Sciatic nerve (tissue), 2 donors: ENCODE results near the gene CARD9. TPM values are rescaled to one million over a fixed set of nuclear protein-coding genes. Genes with fewer than 3 reads are reported as not detected.

Experiments
- ATAC-seq: fragments of 200-7000 bp; cut with Tn5 transposase; one replicate; pipeline ENCODE4 v1.9.1; 2020; ENCODE audit warnings: mild to moderate bottlenecking, moderate library complexity
- DNase-seq: peaks from one replicate; pipeline ENCODE4 v3.0.0-alpha.2; 2020; ENCODE audit warnings: low spot score
- intact Hi-C: fragments of 100-400 bp; cut with DNase I; formaldehyde crosslinking; loops from one replicate; pipeline ENCODE4 v1.14.2; 2022
- total RNA-seq: library from RNA; stranded (reverse); fragmentation: NEBNext Ultra II Directional; extraction: Animal tissue kit (Norgen Biotek cat#: 25700); gene quantifications from one replicate; pipeline ENCODE4 v1.2.1, GENCODE V29; 2021
- donor health status: DM: no; HTN: no; CAD: no.
- donor health status: DM: no; HTN: no; CAD: no.

The CARD9 gene
- total RNA-seq, 1 donor from 2014 or later: 4.0 TPM

DNA sequence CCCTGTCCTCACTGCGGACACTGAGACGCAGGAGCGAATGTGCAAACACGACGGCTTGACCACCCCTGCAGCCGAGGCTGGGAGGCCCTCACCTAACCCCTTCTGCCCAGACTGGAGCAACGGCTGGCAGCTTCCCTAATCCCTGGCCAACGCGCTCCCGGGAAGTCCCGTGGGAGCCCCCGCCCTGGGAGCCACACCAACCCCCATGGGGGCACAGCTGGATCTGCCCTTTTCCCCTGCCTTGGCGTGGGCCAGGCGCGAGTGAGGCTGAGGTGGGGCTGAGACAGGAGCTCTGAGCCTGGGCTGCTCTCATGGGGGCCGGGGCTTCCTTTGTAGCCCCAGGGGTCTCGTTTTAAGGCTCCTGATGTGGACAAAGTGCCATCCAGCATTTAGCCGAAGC is 5.3 kb downstream of the CARD9 start:
- ATAC-seq (no peak), DNase-seq (no peak)
- intact Hi-C loops: no loop called here

DNA sequence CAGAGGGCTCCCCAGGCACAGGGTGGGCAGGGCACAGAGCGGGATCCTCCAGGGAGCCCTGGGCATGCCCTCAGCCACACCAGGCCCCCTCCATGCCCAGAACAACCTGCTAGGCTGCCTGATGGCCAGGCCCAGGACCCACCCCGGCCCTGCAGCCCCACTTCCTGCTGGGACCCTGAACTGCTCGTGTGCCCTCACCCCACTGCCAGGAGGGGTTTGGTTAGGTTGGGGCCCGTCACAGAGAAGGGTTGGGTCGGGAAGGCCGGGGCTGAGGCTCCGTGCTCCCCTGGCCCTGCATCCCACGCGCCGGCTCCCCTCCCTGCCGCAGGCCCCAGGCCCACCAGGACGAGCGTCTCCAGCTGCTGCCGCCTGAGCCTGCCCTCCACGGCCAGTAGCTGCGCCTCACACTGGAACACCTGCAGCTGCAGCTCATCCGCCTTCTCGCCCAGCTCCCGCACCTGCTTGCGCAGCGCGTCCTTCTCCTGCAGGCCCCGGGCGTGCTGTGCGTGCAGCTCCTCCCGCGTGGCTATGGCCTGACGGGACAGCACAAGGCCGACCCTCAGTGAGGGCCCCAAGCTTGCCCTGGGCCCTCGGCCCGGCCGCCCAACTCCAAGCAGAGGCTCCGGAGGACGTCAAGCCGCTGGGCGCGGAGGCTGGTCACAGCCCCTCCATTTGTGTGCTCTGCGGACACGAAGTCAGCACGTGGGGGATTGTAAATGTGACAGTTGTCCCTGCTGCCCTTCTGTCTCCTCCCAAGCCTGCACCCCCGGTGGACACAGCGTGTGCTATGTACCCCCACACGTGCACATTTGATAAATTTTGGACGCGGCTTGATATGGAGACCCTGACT is 5.9 kb downstream of the CARD9 start:
- ATAC-seq: no peak
- intact Hi-C loops: loop anchor here (2.0 kb wide), 1 partner anchor 53 kb away; no protein-coding TSS in a partner anchor

DNA sequence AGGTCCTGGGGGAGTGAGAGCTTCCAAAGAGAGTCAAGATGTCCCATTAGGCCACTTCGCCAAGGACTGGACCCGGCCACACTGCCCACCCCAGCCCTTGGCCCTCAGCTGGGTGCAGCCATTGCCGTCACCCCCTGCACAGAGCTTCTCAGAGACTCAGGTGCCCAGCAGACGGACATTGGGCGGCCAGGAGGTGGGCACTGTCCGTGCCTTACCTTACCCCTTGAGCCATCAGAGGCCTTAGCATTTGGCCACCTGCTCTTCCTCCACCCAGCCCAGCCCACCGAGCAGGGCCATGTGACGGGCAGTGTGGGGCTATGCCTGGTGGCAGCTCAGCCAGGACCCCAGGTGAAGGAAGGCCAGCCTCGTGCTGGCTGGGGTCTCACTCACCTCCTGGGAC is 6.6 kb downstream of the CARD9 start:
- ATAC-seq (no peak), DNase-seq (no peak)
- intact Hi-C loops: loop anchor here (2.0 kb wide), 1 partner anchor 52 kb away; no protein-coding TSS in a partner anchor

More for the DNA sequence above, 5.9 kb downstream of the CARD9 start:
- no peak for DNase-seq

DNA sequence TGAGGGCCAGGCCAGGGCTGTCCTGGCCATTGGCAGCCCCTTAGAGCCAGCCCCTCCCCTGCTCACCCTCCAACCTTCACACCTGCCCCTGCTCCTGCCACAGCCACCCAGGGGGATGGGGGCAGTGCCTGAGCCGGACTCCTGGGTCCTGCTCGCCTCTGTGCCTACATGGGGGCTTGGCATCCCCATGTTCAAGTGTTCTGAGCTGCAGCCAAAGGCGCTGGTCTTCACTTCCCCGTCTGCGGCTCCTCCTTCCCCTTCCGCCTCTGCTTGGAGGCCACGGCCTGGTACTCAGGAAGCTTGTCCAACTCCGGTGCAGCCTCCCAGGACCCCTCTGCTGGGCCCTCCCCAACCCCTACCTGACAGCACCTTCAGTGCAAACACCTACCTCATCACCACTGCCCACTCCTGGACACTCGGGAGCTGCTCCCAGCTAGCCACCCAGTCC is 7.7 kb downstream of the CARD9 start:
- DNase-seq (no peak), ATAC-seq (no peak)
- intact Hi-C loops: loop anchor here (2.0 kb wide), 1 partner anchor 51 kb away; no protein-coding TSS in a partner anchor

DNA sequence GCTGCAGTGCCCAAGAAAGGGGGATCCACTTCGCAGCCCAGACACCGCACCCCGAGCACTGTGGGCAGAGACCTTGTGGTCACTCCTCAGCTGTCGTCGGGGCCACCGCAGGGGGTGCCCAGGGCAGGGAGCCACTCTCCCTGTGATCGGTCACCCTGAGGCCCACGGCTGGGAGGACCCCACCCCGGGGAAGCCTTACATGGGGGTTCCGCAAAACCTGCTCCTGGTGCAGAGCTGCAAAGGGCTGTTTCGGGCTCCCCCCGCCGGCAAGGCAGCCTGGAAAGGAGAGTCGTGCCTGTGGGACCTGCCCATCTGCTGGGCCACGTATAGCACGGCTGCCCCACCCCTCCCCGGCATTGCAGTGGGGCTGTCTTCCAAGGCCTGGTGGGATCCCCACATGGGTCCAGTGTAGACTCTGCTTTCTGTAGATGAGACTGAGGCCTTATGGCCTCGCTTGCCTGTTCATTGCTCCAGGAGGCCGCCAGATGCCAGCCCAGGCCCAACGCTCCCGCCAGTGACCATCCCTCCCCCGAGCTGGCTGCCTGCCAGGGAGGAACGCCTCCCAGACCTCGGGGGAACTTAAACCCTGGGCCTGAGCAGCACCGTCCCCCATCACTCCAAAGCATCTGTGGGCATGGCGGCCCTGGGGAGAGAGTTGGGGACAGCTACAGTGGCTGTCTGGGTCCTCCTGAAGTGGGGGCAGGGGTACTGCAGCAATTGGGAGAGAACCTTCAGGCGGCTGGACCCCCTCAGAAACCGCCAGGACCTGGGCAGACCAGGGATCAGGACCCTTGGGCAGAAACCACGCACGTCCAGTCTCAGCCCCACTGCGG is 8.3 kb downstream of the CARD9 start:
- intact Hi-C loops: no loop called here
- DNase-seq (no peak), ATAC-seq (no peak)

DNA sequence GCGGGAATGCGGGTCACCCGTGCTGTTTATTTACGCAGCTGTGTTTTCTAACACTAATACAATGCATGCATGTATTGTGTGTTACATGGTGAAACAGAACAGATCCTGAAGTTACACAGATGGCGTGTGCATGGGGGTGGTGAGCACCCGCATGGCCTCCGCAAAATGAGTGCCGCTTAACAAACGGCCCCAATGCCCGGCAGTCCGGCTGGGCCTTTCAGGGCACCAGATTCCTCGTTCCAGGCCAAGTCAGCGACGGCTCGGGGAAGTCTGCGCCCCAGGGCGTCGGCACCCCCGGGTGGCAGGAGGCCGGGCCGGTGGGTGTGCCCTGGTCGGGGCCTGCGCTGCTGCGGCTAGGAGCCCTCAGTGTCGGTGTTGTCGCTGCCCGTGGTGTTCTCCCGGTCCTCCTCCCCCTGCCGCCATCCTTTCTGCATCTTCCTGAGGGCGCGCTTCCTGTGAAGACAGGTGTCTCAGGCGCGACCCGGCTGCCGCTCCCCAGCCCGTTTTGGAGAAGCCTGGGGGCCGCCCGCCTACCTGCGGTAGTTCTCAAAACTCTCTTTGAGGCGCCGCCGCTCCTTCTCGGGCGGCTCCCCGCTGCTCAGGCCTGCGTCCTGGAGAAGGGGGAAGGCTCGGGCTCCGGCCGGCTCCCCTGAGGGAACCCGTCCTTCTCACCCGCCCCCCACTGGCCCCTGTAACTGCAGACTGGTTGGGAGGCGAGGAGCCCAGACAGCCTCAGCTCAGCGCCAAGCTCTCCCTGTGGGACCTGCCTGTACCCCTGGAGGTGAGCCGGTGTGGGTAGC is 9.3 kb downstream of the CARD9 start:
- no peak for ATAC-seq
- intact Hi-C loops: no loop called here
- no peak for DNase-seq

DNA sequence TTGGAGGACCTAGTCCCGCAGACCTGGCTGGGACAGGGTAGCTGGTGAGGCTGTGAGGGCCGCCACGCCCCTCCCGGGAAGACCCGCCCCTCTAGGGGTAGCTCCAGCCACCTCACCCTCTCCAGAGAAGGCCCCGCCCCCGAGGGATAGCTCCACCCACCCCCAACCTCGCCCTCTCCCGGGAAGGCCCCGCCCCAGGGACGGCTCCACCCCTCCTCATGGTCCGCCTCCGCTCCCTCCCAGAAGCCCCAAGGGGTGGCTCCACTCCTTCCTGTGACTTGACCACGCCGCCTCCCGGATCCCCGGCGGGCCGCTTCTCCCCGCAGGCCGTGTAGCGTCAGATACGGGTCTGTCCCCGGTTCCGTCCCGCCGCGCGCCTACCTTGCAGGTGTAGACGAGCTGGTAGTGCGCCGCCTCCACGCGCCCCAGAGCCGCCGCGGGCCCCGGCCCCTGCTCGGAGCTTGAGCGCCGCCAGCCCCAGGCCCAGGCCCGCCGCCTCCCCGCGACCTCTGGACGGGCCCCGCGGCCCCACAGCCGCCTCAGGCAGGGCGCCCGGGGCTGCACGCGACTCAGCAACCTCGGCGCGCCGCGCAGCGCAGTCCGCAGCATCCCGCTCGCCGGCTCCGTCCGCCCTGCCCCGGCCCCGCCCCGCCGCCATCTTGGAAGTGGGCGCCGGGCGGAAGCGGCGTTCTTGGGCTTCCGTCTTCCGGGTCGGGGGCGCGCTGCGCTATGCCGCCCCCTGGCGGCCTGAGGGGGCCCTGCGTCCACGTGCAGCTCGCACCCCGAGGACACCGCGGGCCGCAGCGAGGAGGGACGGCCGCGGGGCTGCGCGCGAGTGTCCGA is 10.1 kb downstream of the CARD9 start, which contains the start of gene DNLZ:
DNLZ (minus strand) TSS at position 639 of the 843 bp plus-strand sequence; CDS start at position 609, 30 bp downstream.
- peak; percentile 95 for ATAC-seq
- peak; percentile 99 for DNase-seq
- intact Hi-C loops: no loop called here

DNA sequence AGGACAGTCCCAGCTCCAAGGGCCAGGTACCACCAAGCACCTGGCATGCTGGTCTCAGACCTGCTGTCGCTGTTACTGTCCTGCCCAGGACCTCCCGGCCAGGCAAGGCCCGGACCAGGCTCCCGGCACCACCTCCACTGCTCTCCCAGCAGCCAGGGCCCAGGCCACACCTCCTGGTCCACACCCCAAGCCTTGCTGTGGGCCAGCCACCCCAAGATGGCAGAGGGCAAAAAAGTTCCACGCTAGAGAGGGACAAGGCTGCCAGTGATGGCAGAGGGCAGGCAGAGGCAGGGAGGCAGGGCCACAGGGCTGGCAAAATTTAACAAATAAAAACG is 11.1 kb downstream of the CARD9 start:
- ATAC-seq: peak; percentile 8
- intact Hi-C loops: no loop called here
- DNase-seq: no peak

DNA sequence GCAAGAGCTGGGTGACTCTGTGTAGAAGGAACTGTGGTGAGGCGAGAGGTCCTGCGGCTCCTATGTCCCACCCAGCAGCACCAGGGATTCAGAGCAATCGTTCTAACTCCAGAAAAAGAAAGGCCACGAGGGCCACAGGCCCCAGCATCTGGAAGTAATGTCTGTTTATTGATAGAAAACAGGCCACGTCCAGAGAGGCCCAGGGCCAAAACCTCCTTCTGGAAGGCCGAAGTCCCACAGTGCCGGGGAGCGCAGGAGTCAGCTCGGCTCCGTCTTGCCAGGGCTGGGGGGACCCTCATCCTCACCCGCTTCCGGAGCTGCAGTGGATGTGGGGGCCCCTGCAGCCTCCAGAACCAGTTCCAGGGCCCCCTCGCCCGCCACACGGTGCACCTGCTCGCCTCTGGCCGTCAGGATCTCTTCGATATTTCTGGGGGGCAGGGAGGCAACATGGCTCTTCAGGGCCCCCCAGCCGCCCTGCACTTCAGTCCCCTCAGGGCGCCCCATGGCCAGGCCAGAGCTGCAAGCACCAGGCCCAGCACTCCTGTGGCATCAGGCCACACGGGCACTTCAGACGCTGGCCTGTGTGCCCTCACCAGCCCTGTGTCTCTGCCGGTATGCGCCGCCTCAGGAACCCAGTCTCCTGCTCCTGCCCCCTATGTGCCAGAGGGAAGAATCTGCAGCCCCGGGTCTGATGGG is 11.6 kb downstream of the CARD9 start:
- intact Hi-C loops: no loop called here
- ATAC-seq: peak; percentile 6
- no peak for DNase-seq

DNA sequence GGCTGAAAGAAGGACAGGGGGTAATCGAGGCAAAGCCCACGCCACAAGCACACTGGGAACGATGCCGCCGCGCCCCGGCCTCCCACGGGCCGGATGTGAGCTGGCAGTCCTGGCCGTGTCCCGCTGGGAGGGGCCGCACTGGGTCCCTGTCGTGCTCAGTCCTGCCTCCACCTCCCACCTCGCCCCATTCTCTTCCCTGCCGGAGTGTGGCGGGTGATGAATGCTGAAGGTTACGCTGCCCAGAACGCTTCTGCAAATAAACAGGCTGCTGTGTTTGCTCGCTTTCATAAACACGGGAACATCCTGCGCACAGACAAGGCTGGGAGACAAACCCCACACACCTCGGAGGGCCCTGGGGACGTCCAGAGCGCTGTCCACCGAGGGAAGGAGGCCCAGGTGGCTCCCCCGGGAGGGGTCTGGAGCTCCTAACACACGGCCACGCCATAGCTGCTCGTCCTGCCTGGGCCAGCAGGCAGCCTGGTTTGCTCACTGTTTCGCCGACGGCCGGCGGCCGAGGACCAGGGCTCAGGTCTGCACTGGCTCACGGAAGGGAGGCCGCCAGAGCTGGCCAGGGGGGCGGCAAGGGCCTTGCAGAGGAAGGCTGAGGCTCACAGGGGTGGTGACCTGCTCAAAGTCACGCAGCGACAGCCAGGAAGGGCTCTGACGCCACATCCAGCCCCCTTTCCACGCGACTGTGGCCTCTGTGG is 12.3 kb downstream of the CARD9 start:
- intact Hi-C loops: no loop called here
- DNase-seq: no peak
- ATAC-seq: no peak

DNA sequence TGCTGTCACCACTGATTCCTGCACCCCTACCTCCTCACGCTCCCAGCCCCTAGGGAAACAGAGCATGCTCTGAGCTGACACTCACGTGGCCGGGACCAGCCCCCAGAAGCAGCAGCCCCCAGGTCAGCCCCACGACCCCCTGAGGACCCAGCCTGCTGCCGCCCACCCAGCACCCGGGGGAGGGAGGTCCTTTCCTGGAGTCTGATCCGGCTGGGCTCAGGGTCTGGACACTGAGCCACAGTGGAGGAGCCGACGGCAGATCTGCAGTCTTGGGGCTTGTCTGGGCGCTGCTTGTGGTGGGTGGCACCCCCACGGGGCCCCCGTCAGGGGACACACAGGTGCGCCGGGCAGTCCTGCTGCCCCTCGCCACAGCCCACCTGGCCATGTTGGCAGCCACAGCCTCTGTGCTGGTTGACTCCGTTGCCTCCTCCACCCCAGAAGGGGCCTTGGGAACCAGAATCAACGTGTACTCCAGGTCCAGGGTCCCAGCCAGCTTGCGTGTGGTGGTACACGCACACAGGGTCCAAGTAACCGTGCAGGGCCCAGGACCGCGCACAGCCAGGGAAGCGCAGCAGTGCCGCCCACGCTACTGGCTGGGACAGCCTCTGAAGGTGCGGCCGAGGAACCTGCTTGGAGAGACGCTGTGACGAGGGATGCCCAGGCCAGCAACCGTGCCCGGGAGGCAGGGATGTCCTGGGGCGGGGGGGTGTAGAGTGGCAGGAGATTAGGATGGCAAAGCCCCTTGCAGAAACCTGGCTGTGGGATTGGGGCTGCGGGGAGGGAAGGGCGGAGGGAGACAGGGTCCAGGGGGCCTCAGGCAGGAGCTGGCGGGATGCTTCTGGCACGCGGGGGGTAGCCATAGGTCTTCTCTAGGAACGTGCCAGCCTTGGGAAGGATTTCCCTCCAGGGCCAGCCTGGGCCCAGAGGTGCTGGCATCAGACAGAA is 13.4 kb downstream of the CARD9 start:
- no peak for ATAC-seq
- DNase-seq: no peak
- intact Hi-C loops: no loop called here

DNA sequence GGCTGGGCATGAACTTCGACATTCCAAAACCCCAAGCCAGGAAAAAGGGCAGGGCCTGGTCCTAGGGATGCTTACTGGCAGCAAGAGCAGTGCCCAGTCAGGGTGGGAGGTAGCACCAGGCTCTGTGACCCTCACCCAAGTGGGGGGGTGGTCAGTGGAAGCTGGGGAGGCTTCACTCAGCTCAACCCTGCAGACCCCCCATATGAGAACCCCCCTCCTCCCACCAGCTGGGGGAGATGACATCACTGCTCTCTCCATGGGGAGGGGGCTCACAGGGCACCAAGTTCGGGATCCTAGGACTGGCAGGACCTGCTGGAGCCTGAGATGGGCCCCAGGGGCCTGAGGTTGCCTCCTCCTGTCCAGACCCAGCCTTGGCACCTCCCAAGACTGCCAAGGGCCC is 14.6 kb downstream of the CARD9 start:
- ATAC-seq: no peak
- intact Hi-C loops: no loop called here
- DNase-seq: no peak

DNA sequence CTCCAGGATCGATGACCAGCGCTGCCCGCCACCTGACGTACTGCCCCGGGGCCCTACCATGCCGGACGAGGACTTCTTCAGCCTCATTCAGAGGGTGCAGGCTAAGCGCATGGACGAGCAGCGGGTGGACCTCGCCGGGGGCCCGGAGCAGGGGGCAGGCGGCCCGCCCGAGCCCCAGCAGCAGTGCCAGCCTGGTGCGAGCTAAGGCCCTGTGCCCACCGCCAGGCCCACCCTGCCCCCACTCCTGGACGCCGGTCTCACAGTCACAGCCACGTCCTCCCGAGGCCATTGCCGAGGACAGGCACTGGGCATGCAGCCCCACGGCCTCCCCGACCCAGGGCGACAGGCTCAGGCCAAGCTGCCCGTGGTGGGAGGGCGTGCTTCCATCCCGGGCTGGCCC is 15.5 kb downstream of the CARD9 start:
- no peak for DNase-seq
- no peak for ATAC-seq
- intact Hi-C loops: no loop called here

DNA sequence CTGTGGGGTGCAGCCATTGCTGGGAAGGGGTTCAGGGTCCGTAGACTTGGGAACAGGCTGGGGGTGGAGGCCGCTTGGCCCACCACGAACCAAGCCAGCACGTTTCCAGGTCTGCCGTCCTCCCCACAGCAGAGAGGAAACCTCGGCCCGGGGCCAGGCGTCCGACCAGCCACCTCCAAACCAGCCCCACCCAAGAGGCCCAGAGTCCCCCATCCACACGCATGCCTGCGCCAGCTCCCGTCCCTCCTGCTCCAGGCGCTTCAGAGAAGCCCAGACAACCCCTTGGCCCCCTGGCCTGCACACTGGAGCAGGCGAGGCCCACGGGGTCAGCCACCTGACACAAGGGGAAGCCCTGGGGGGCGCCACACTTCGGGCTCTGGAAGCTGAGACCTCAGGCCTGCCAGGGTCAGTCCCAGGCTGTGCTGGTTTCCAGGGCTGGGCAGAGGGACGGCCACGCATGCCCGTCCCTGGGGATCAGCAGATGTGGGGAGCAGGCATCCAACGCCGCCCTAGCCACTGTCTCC is 16.2 kb downstream of the CARD9 start:
- DNase-seq: no peak
- intact Hi-C loops: no loop called here
- ATAC-seq: no peak

DNA sequence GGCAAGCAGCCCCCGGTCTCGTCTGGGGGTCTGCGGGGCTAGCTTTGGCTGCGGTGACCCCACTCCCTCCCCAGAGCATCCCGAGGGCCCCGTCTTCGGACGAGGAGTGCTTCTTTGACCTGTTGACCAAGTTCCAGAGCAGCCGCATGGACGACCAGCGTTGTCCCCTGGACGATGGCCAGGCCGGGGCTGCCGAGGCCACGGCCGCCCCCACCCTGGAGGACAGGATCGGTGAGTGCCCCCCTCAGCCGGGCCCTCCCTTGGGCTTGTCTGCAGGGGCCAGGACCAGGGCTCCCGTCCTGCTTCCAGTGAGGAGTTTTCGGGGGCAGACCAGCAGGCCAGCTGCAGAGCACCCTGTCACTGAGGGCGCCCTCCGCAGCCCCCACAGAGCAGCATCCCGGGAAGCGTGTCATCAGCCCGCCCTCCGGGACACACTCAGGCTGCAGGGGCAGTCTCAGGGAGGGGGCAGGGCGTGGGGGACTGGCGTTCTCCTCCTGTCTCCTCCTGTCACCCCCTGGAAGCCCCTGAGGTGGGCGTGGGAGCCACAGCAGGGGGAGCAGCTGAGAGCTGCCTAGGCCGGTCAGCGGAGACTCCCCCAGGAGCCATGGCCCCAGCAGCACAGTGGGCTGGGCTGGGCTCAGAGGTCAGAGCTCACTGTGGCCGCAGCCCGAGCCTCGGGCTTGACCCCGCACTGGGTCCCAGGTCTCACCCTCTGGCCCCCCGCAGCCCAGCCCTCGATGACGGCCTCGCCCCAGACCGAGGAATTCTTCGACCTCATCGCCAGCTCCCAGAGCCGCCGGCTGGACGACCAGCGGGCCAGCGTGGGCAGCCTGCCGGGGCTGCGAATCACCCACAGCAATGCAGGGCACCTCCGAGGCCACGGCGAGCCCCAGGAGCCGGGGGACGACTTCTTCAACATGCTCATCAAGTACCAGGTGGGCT is 17.6 kb downstream of the CARD9 start:
- DNase-seq (no peak), ATAC-seq (peak; percentile 4)
- intact Hi-C loops: no loop called here
